Measurements from ENCODE around the gene KCNT2. TPM values are rescaled to one million over a fixed set of nuclear protein-coding genes. Genes with fewer than 3 reads are reported as not detected.

KCNT2 gene
- total RNA-seq, 4 donors from 2014 or later = 6.5 to 25.1 (median 10.0) TPM

DNA sequence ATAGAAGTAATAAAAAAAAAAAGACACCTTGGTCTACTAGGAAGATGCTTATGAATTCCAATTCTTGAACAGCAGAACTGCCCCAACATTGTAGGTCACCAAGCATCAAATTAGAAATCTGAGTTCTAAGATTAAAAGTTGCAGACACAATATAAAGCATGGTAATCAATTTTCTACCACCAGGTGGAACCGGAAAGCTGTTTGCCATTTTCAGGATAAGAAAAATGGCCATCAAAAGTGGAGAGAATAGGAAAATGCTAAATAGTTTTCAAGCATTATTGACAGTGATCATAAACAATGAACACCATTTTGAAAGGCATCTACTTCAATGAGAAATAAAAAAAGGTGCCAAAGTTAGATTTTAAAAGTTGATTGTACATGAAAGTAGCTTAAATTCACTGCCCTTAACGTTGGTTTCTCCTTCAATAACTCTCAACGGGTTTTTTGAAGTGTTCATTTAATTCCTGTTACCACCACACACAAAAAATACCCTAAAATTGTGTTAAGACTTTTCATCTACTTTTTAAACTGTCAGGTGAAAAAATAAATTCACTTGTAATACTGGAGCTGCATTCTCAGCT lies 252.9 kb downstream of the KCNT2 start:
- no peaks in the 10 kb centered on the region for H3K9me3 ChIP-seq
- H3K36me3 ChIP-seq = no peaks in the 10 kb centered on the region
- ATAC-seq = no peak
- TF ChIP-seq POLR2A (IDR thresholded peaks at IDR 0.05) = no peak
- TF ChIP-seq CTCF (IDR thresholded peaks at IDR 0.05) = peak; percentile 48 to 70 (median 68)
- no peaks in the 10 kb centered on the region for H3K27me3 ChIP-seq
- H3K4me3 ChIP-seq = no peak overlapping the region
- no peak overlapping the region for H3K27ac ChIP-seq
- 70 to 78% methylated on average over 3 of the region's 3 CpGs for WGBS, 2 donors (ENCODE audit: low coverage in 1 of 2)
- peaks cover 0 to 16% (median 0%) of the 10 kb centered on the region in 3 donors for H3K4me1 ChIP-seq

- no peaks in the 10 kb centered on the region for H3K27me3 ChIP-seq
- H3K9me3 ChIP-seq = no peaks in the 10 kb centered on the region
- H3K4me3 ChIP-seq = no peak overlapping the region
- 50 to 70% methylated on average over 2 of the region's 2 CpGs for WGBS, 2 donors (ENCODE audit: low coverage in 1 of 2)
- H3K4me1 ChIP-seq = no peaks in the 10 kb centered on the region
- no peak for ATAC-seq
- TF ChIP-seq POLR2A (IDR thresholded peaks at IDR 0.05) = no peak
- TF ChIP-seq EP300 (IDR thresholded peaks at IDR 0.05) = no peak
- TF ChIP-seq POLR2AphosphoS5 (IDR thresholded peaks at IDR 0.05) = no peak
- no peak for TF ChIP-seq CTCF (IDR thresholded peaks at IDR 0.05)
- H3K36me3 ChIP-seq = peaks cover 0 to 6% of the 10 kb centered on the region in 2 donors
- H3K27ac ChIP-seq = no peak overlapping the region
Measured at GRCh38 chr1:196344453-196344852, 263.8 kb downstream of the KCNT2 start.

DNA sequence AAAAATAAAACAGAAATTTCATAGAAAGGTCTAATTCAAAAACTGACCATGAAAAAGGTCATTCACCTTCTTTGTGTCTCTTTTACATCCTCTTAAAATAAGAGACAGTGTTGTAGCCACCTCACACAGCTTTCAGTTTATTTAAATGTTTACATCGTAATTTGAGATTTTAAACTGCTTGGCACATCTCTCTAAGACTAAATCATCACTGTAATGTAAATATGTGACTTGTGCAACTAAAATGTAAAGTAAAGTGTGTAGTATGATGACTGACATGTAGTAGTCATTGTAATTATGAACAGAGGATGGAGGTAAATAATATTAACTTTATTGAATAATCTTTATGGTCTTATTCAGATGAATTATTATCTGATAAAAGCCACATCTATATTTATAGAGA lies 283.9 kb downstream of the KCNT2 start:
- Histone ChIP-seq H3K36me3 (no peaks in the 10 kb centered on the region), H3K27ac (no peak overlapping the region), H3K27me3 (no peaks in the 10 kb centered on the region), H3K4me3 (no peak overlapping the region), H3K9me3 (no peaks in the 10 kb centered on the region), H3K4me1 (no peaks in the 10 kb centered on the region)
- TF ChIP-seq POLR2A (IDR thresholded peaks at IDR 0.05) (no peak), EP300 (IDR thresholded peaks at IDR 0.05) (no peak), CTCF (IDR thresholded peaks at IDR 0.05) (no peak), POLR2AphosphoS5 (IDR thresholded peaks at IDR 0.05) (no peak)
- no peak for ATAC-seq
- whole genome bisulfite sequencing, 2 donors (ENCODE audit: low coverage in 1 of 2) = 53 to 68% methylated on average over 1 of the region's 1 CpG

DNA sequence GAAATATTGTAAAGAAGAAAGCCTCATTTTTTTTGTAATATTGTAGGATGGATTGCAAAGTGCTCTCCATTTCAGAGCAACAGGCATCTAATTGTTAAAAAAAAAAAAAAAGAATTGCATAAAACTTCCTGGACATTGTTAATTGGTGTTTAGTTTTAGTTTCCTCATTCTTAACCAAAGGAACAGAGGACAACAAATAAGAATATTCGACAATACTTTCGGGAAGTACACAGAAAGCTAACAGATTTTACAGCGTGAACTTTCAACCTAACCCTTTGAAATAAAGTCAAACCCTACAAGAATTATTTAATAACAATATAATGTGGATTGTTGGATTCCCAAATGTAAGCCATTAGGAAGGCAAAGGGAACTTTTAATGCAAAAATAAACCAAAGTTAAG lies 284.4 kb downstream of the KCNT2 start:
- Histone ChIP-seq H3K27ac (no peak overlapping the region), H3K36me3 (no peaks in the 10 kb centered on the region), H3K4me3 (no peak overlapping the region), H3K4me1 (no peaks in the 10 kb centered on the region), H3K27me3 (no peaks in the 10 kb centered on the region), H3K9me3 (no peaks in the 10 kb centered on the region)
- 67 to 68% methylated on average over 1 to 3 of the region's 3 CpGs for WGBS, 2 donors (ENCODE audit: low coverage in 1 of 2)
- TF ChIP-seq POLR2AphosphoS5 (IDR thresholded peaks at IDR 0.05) = no peak
- TF ChIP-seq POLR2A (IDR thresholded peaks at IDR 0.05) = no peak
- TF ChIP-seq CTCF (IDR thresholded peaks at IDR 0.05) = no peak
- TF ChIP-seq EP300 (IDR thresholded peaks at IDR 0.05) = no peak
- ATAC-seq = no peak

DNA sequence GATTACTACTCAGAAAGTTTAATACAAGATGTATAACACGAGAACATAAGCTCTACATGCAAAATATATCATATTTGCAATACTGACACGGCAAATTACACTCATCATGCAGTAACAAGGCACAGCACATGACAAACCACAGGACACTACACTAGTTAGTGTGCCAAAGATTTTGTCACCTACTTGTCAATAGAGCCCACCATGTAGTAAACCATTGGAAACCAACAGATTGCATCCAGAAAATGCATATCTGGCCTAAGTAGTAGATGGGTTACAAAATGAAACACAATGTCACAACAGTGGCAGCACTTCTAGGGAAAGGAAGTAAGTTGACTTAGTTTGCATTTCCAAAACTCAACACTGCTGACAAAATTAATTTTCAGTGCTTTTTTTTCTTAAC lies 288.9 kb downstream of the KCNT2 start:
- Histone ChIP-seq H3K4me3 (no peak overlapping the region), H3K9me3 (no peaks in the 10 kb centered on the region), H3K27ac (no peak overlapping the region), H3K36me3 (peaks cover 0 to 12% of the 10 kb centered on the region in 2 donors), H3K27me3 (no peaks in the 10 kb centered on the region), H3K4me1 (no peaks in the 10 kb centered on the region)
- ATAC-seq = no peak
- 83 to 85% methylated on average over 2 of the region's 2 CpGs for WGBS, 2 donors (ENCODE audit: low coverage in 1 of 2)
- TF ChIP-seq POLR2A (IDR thresholded peaks at IDR 0.05) = no peak
- TF ChIP-seq EP300 (IDR thresholded peaks at IDR 0.05) = no peak
- TF ChIP-seq POLR2AphosphoS5 (IDR thresholded peaks at IDR 0.05) = no peak
- no peak for TF ChIP-seq CTCF (IDR thresholded peaks at IDR 0.05)

Measured in gastroesophageal sphincter (tissue), 4 donors.